Measurements from ENCODE around the gene ACTL6B.
A peak's percentile ranks its signal among the peaks of the same experiment; 100 is the strongest.

Gene ACTL6B

DNA sequence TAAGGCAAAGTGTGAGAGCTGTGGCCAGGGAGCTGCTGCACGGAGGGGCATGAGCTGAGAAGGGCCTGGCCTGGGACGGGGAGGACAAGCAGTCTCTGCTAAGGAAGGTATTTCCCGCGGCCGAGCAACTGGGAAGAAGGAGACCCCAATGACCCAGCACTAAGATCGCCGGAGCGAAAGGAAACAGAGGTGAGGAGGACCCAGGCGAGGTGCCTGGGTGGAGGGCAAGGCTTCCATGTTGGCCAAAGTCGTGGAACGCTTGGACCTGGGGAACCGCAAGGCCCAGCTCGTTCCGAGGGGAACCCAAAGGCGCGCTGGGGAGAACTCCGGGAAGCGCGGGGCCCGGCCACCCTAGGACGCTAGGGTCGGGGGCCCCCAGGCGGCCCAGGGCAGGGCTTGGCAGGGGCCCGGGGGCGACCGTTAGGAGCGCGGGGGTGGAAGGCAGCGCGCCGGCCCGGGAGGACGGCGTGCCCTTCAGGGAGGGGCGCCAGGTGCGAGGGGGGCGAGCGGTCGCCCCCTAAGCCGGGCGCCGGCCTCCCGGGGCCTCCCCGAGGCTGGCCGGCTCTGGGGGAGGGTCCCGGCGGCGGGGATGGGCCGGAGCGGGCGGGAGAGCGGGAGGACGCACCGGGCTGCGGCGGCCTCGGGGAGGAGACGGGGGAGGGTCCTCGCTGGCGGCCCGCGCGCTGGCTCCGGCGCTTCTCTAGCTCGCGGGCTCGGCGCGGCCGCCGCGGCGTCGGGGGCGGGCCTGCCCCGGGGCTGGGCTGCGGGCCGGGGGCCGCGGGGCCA is 37.3 kb upstream of the ACTL6B start:
- H3K9ac ChIP-seq (ENCODE audit: insufficient read length, low read depth) = peak overlapping the region; percentile 94
- H3K36me3 ChIP-seq (ENCODE audit: insufficient read depth, insufficient read length, low read length) = peaks cover 29% of the 10 kb centered on the region
- TF ChIP-seq ZNF274 (IDR thresholded peaks at IDR 0.05; ENCODE audit: low read depth, low read length) (no peak), YY1 (IDR thresholded peaks at IDR 0.05; ENCODE audit: insufficient read depth, insufficient read length) (no peak), SUZ12 (IDR thresholded peaks at IDR 0.05; ENCODE audit: extremely low read depth, insufficient read depth, insufficient read length) (no peak)
- DNase-seq (ENCODE audit: low read depth, low spot score) = no peak
- H3K4me1 ChIP-seq (ENCODE audit: insufficient read depth, insufficient read length) = peaks cover 11% of the 10 kb centered on the region
- peak overlapping the region; percentile 71 for H3K4me3 ChIP-seq (ENCODE audit: insufficient read length, low read depth)
- no peaks in the 10 kb centered on the region for H3K27me3 ChIP-seq (ENCODE audit: insufficient read depth, insufficient read length)
- peaks cover 10% of the 10 kb centered on the region; the same call in 1 of the 2 replicates for H3K9me3 ChIP-seq (ENCODE audit: insufficient read depth, low read length)

DNA sequence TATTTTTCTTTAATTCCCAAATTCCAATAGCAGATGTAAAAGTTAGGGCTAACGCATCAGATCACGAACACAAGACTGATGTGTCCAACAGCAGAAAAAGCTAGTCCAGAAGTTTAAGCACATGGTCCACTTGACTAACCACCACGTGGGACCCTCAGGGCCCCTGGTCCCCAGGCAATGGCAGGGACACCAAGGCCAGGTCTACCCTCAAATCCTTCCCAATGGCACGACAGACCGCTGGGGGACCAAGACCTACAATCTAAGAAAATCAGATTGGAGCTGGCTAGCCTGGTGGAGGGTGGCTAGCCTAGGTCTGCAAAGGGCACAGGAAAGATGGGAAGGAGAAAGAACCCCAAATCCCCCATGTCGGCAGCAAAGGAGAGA is 36.3 kb upstream of the ACTL6B start:
- H3K9ac ChIP-seq (ENCODE audit: insufficient read length, low read depth) = peak overlapping the region; percentile 94
- H3K27me3 ChIP-seq (ENCODE audit: insufficient read depth, insufficient read length) = no peaks in the 10 kb centered on the region
- peaks cover 11% of the 10 kb centered on the region for H3K4me1 ChIP-seq (ENCODE audit: insufficient read depth, insufficient read length)
- DNase-seq (ENCODE audit: low read depth, low spot score) = no peak
- H3K9me3 ChIP-seq (ENCODE audit: insufficient read depth, low read length) = peaks cover 10% of the 10 kb centered on the region; the same call in 1 of the 2 replicates
- peak overlapping the region; percentile 71 for H3K4me3 ChIP-seq (ENCODE audit: insufficient read length, low read depth)
- peaks cover 36% of the 10 kb centered on the region for H3K36me3 ChIP-seq (ENCODE audit: insufficient read depth, insufficient read length, low read length)
- no peak for TF ChIP-seq ZNF274 (IDR thresholded peaks at IDR 0.05; ENCODE audit: low read depth, low read length)

DNA sequence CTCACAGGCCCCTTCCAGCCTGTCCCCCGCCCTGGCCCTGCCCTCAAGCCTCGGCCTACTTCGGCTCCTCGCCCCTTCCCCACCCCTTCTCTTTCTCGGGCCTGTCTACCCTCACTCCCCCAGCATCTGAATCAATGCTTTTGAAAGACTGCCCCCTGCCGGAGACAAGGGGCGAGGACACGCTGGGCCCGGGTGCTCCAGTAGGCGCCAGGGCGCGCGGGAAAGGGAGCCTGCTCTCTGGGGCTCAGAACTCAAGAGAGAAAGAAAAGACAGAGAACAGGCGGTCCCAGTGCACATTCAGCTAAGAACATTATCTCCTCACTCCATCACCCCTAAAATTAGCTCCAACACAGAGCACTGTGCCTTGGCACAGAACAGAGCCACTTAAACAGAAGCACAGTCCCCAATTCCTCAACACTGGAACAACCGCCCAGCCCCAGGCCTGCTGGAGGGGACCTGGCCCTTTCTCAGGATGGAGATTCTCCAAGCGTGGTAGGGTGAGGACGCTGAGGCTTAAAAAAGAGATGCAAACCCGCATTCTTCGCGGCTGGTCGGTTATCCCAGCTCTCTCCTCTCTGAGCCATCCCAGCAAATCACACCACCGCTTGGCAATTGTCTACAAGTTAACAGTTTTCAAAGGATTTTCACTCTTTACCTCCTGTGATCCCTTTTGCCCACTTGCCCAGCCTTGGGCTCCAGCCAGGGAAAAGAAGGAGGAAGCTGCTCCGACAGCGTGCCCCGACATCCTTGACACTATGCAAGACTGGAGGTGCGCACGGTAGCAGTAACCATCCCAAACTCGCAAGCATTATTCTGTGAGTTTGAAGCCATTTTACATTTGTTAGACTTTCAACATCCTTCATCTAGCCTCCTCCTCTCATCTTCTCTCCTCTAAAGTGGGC is 35.7 kb upstream of the ACTL6B start:
- Histone ChIP-seq H3K4me1 (ENCODE audit: insufficient read depth, insufficient read length) (peaks cover 11% of the 10 kb centered on the region), H3K27me3 (ENCODE audit: insufficient read depth, insufficient read length) (no peaks in the 10 kb centered on the region), H3K9ac (ENCODE audit: insufficient read length, low read depth) (peak overlapping the region; percentile 94), H3K4me3 (ENCODE audit: insufficient read length, low read depth) (peak overlapping the region; percentile 71), H3K9me3 (ENCODE audit: insufficient read depth, low read length) (peaks cover 10% of the 10 kb centered on the region; the same call in 1 of the 2 replicates), H3K36me3 (ENCODE audit: insufficient read depth, insufficient read length, low read length) (peaks cover 41% of the 10 kb centered on the region)
- DNase-seq (ENCODE audit: low read depth, low spot score) = no peak
- TF ChIP-seq ZNF274 (IDR thresholded peaks at IDR 0.05; ENCODE audit: low read depth, low read length) (no peak), YY1 (IDR thresholded peaks at IDR 0.05; ENCODE audit: insufficient read depth, insufficient read length) (no peak), SUZ12 (IDR thresholded peaks at IDR 0.05; ENCODE audit: extremely low read depth, insufficient read depth, insufficient read length) (no peak)

- TF ChIP-seq ZNF274 (IDR thresholded peaks at IDR 0.05; ENCODE audit: low read depth, low read length) = no peak
- no peak for TF ChIP-seq SUZ12 (IDR thresholded peaks at IDR 0.05; ENCODE audit: extremely low read depth, insufficient read depth, insufficient read length)
- TF ChIP-seq YY1 (IDR thresholded peaks at IDR 0.05; ENCODE audit: insufficient read depth, insufficient read length) = no peak
- no peak overlapping the region for H3K4me3 ChIP-seq (ENCODE audit: insufficient read length, low read depth)
- DNase-seq (ENCODE audit: low read depth, low spot score) = no peak
- H3K36me3 ChIP-seq (ENCODE audit: insufficient read depth, insufficient read length, low read length) = peaks cover 66% of the 10 kb centered on the region
- H3K9ac ChIP-seq (ENCODE audit: insufficient read length, low read depth) = no peak overlapping the region
- H3K27me3 ChIP-seq (ENCODE audit: insufficient read depth, insufficient read length) = no peaks in the 10 kb centered on the region
- H3K9me3 ChIP-seq (ENCODE audit: insufficient read depth, low read length) = peaks cover 10% of the 10 kb centered on the region; the same call in 1 of the 2 replicates
- peaks cover 11% of the 10 kb centered on the region for H3K4me1 ChIP-seq (ENCODE audit: insufficient read depth, insufficient read length)
These were observed 33.2 kb upstream of the ACTL6B start for GRCh38 chr7:100689230-100690135.

DNA sequence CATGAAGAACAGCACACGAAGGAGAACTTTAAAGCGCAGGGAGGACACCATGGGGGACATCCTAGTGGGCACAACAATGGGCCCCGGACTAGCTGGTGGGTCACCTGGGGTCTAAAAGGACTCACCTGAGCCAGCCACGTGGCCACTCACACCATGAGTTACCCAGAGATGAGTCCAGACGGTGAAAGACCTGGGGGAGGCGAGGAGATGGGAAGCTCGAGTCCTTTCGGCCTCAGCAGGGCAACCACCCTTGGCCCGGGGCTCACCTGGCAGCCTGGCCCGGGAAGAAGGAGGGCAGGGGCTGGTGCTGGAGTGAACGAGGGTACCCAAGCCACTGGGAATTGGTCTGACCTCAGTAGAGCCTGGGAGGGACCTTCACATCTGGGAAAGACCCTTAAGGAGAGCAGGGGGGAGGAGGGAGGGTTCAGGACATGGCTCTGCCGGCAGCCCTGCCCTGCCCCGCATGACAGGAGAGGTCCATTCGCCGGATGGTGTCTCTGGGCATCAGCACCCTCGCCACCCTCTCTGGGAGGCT is 32.1 kb upstream of the ACTL6B start:
- peaks cover 11% of the 10 kb centered on the region for H3K4me1 ChIP-seq (ENCODE audit: insufficient read depth, insufficient read length)
- H3K4me3 ChIP-seq (ENCODE audit: insufficient read length, low read depth) = no peak overlapping the region
- H3K36me3 ChIP-seq (ENCODE audit: insufficient read depth, insufficient read length, low read length) = peaks cover 71% of the 10 kb centered on the region
- no peak for DNase-seq (ENCODE audit: low read depth, low spot score)
- TF ChIP-seq YY1 (IDR thresholded peaks at IDR 0.05; ENCODE audit: insufficient read depth, insufficient read length) (no peak), SUZ12 (IDR thresholded peaks at IDR 0.05; ENCODE audit: extremely low read depth, insufficient read depth, insufficient read length) (no peak), ZNF274 (IDR thresholded peaks at IDR 0.05; ENCODE audit: low read depth, low read length) (no peak)
- H3K9ac ChIP-seq (ENCODE audit: insufficient read length, low read depth) = peak overlapping the region; percentile 32
- no peaks in the 10 kb centered on the region for H3K27me3 ChIP-seq (ENCODE audit: insufficient read depth, insufficient read length)
- H3K9me3 ChIP-seq (ENCODE audit: insufficient read depth, low read length) = peaks cover 10% of the 10 kb centered on the region; the same call in 1 of the 2 replicates

DNA sequence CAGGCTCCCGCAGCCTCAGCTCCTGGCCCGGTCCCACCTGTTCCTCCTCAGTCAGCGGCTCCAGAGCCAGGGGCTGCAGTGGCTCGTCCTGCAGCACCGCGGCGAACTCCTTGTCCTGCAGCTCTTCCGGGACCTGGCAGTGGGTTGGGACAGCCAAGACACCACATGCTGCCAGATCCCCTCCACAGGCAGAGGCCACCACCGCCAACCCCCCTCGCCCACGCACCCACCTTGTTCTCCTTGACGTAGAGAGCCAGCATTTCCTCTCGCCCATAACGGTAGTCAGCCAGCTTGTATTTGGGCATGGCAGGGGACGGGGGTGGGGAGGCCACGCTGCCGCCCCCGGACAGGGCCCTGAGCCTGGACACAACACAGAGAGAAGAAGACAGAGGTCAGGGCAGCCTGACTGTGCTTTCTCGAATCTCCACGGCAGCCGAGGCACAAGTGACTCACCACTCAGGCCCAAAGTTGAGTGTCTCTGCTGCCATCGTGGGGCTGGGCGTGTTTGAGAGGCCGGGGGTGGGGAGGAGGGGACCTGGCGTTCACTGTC is 31.6 kb upstream of the ACTL6B start:
- Histone ChIP-seq H3K27me3 (ENCODE audit: insufficient read depth, insufficient read length) (no peaks in the 10 kb centered on the region), H3K4me3 (ENCODE audit: insufficient read length, low read depth) (no peak overlapping the region), H3K9me3 (ENCODE audit: insufficient read depth, low read length) (peaks cover 10% of the 10 kb centered on the region; the same call in 1 of the 2 replicates), H3K36me3 (ENCODE audit: insufficient read depth, insufficient read length, low read length) (peaks cover 74% of the 10 kb centered on the region), H3K9ac (ENCODE audit: insufficient read length, low read depth) (no peak overlapping the region), H3K4me1 (ENCODE audit: insufficient read depth, insufficient read length) (peaks cover 11% of the 10 kb centered on the region)
- TF ChIP-seq ZNF274 (IDR thresholded peaks at IDR 0.05; ENCODE audit: low read depth, low read length) = no peak
- no peak for TF ChIP-seq SUZ12 (IDR thresholded peaks at IDR 0.05; ENCODE audit: extremely low read depth, insufficient read depth, insufficient read length)
- TF ChIP-seq YY1 (IDR thresholded peaks at IDR 0.05; ENCODE audit: insufficient read depth, insufficient read length) = no peak
- no peak for DNase-seq (ENCODE audit: low read depth, low spot score)
